Measurements from ENCODE around the gene CDH4.

CDH4 gene

GRCh38 chr20:61628901-61629601, 377.0 kb downstream of the CDH4 start:
- Mint-ChIP-seq H3K4me1 (ENCODE audit: low read depth) (no peaks in the 10 kb centered on the region), H3K36me3 (ENCODE audit: low read depth) (no peaks in the 10 kb centered on the region), H3K9me3 (no peaks in the 10 kb centered on the region), H3K27me3 (no peaks in the 10 kb centered on the region), H3K4me3 (no peak overlapping the region), H3K27ac (no peak overlapping the region)
- intact Hi-C loops (cut with micrococcal nuclease): no loop called here

DNA sequence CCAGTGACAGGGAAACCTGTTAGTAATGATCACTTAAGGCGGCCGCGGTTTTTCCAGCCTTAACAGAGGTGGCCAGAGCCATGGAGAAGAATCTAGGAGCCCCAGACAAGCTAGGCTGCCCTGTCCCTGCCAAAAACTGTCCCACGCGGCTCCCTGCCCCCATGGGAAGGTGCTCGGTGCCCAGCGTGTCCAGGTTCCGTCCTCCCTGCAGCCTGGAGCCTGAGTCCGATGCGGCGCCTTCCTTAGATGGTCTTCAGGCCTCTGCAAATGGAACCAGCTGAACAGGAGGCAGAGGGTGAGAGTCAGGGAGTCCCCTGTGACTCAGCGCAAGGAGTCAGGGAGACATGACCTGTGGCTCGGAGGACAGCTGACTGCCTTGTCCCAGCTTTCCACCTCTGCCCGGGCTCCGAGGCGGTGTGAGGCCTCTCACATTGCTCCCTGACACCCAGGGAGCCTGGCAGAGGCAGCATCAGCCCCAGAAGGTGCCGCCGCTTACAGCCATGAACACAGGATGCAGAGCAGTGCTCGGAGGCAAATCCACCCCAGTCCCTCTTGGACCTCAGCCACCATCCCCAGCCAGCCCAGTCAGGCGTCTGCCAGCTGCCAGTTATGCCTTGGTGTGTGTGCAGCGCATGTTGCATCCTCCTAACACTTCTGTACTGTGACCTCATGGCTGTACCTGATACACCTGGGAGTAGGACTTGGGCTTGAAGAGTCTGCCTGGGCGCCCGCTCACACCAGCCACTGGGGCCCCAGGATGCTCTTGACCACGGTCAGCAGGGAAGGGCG, 377.7 kb downstream of the CDH4 start:
- no peak overlapping the region for H3K27ac Mint-ChIP-seq
- no peaks in the 10 kb centered on the region for H3K27me3 Mint-ChIP-seq
- intact Hi-C loops (cut with micrococcal nuclease): no loop called here
- no peaks in the 10 kb centered on the region for H3K36me3 Mint-ChIP-seq (ENCODE audit: low read depth)
- H3K4me1 Mint-ChIP-seq (ENCODE audit: low read depth): no peaks in the 10 kb centered on the region
- no peaks in the 10 kb centered on the region for H3K9me3 Mint-ChIP-seq
- no peak overlapping the region for H3K4me3 Mint-ChIP-seq

- no peaks in the 10 kb centered on the region for H3K4me1 Mint-ChIP-seq (ENCODE audit: low read depth)
- no peaks in the 10 kb centered on the region for H3K27me3 Mint-ChIP-seq
Measured at GRCh38 chr20:61630391-61630650, 378.3 kb downstream of the CDH4 start.

GRCh38 chr20:61630816-61631215, 378.8 kb downstream of the CDH4 start:
- Mint-ChIP-seq H3K36me3 (ENCODE audit: low read depth) (no peaks in the 10 kb centered on the region), H3K27ac (no peak overlapping the region)
- intact Hi-C loops (cut with micrococcal nuclease): no loop called here

More at GRCh38 chr20:61630391-61630650, 378.3 kb downstream of the CDH4 start:
- no peaks in the 10 kb centered on the region for H3K36me3 Mint-ChIP-seq (ENCODE audit: low read depth)
- no peak overlapping the region for H3K27ac Mint-ChIP-seq
- intact Hi-C loops (cut with micrococcal nuclease): no loop called here
- no peak overlapping the region for H3K4me3 Mint-ChIP-seq
- H3K9me3 Mint-ChIP-seq: no peaks in the 10 kb centered on the region

GRCh38 chr20:61631751-61632150, 379.7 kb downstream of the CDH4 start:
- no peaks in the 10 kb centered on the region for H3K9me3 Mint-ChIP-seq
- H3K4me3 Mint-ChIP-seq: no peak overlapping the region
- no peaks in the 10 kb centered on the region for H3K36me3 Mint-ChIP-seq (ENCODE audit: low read depth)
- intact Hi-C loops (cut with micrococcal nuclease): no loop called here
- H3K27me3 Mint-ChIP-seq: no peaks in the 10 kb centered on the region
- no peak overlapping the region for H3K27ac Mint-ChIP-seq
- no peaks in the 10 kb centered on the region for H3K4me1 Mint-ChIP-seq (ENCODE audit: low read depth)

More at GRCh38 chr20:61630816-61631215, 378.8 kb downstream of the CDH4 start:
- H3K27me3 Mint-ChIP-seq: no peaks in the 10 kb centered on the region
- no peaks in the 10 kb centered on the region for H3K4me1 Mint-ChIP-seq (ENCODE audit: low read depth)
- no peak overlapping the region for H3K4me3 Mint-ChIP-seq
- H3K9me3 Mint-ChIP-seq: no peaks in the 10 kb centered on the region

DNA sequence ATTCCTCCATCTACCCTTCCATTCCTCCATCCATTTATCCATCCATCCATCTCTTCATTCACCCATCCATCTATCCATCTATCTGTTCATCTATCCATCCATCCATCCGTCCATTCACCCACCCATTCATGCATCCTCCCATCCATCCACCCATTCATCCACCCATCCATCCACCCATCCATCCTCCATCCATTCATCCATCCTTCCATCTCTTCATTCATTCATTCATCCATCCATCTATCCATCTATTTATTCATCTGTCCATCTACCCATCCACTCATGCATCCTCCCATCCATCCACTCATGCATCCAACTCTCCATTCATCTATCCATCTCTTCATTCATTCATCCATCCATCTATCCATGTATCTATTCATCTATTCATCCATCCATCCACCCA, 380.9 kb downstream of the CDH4 start:
- H3K4me1 Mint-ChIP-seq (ENCODE audit: low read depth): no peaks in the 10 kb centered on the region
- no peaks in the 10 kb centered on the region for H3K9me3 Mint-ChIP-seq
- no peaks in the 10 kb centered on the region for H3K27me3 Mint-ChIP-seq
- intact Hi-C loops (cut with micrococcal nuclease): no loop called here
- H3K4me3 Mint-ChIP-seq: no peak overlapping the region
- no peak overlapping the region for H3K27ac Mint-ChIP-seq
- H3K36me3 Mint-ChIP-seq (ENCODE audit: low read depth): no peaks in the 10 kb centered on the region

DNA sequence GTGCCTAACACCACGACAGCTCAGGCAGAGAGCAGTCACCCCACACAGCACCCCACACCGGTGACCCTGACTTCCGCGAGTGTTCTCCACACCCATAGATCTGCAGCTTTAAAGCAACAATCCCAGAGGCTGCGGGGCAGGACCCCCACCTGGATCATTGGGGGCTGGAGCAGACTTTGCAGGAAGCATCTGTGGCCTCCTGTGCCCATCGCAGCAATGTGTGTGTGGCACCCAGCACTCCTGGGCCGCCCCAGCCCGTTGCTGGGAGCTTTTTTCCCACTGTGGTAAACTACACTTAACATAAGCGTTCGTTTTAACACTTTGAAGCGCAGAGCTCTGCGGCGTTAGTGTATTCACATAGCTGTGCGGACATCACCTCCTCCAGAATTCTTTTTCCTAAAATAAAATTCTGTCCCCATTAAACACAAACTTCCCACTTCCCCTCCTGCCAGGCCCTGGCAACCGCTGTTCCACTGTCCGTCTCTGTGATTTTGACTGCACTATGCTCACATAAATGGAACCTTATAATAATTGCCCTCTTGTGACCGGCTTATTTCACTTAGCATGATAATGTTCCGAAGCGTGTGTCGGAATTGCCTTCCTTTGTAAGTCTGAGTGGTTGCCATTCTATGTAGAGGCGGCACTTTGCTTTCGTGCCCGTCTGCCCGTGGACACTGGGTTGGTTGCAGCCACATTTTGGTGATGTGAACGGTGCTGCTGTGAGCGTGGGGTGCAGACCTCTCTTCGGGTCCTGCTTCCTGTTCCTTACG, 382.5 kb downstream of the CDH4 start:
- H3K9me3 Mint-ChIP-seq: no peaks in the 10 kb centered on the region
- H3K27me3 Mint-ChIP-seq: no peaks in the 10 kb centered on the region
- H3K36me3 Mint-ChIP-seq (ENCODE audit: low read depth): no peaks in the 10 kb centered on the region
- intact Hi-C loops (cut with micrococcal nuclease): no loop called here
- H3K4me3 Mint-ChIP-seq: no peak overlapping the region
- H3K4me1 Mint-ChIP-seq (ENCODE audit: low read depth): no peaks in the 10 kb centered on the region
- H3K27ac Mint-ChIP-seq: no peak overlapping the region

- intact Hi-C loops (cut with micrococcal nuclease): no loop called here
- Mint-ChIP-seq H3K27me3 (no peaks in the 10 kb centered on the region), H3K27ac (no peak overlapping the region), H3K9me3 (no peaks in the 10 kb centered on the region), H3K4me3 (no peak overlapping the region), H3K36me3 (ENCODE audit: low read depth) (no peaks in the 10 kb centered on the region), H3K4me1 (ENCODE audit: low read depth) (no peaks in the 10 kb centered on the region)
Measured at GRCh38 chr20:61635721-61636455, 383.8 kb downstream of the CDH4 start.

GRCh38 chr20:61636531-61637116, 384.6 kb downstream of the CDH4 start:
- intact Hi-C loops (cut with micrococcal nuclease): no loop called here
- Mint-ChIP-seq H3K4me1 (ENCODE audit: low read depth) (no peaks in the 10 kb centered on the region), H3K9me3 (no peaks in the 10 kb centered on the region), H3K4me3 (no peak overlapping the region), H3K36me3 (ENCODE audit: low read depth) (no peaks in the 10 kb centered on the region), H3K27me3 (no peaks in the 10 kb centered on the region), H3K27ac (no peak overlapping the region)

- Mint-ChIP-seq H3K4me1 (ENCODE audit: low read depth) (no peaks in the 10 kb centered on the region), H3K36me3 (ENCODE audit: low read depth) (no peaks in the 10 kb centered on the region), H3K9me3 (no peaks in the 10 kb centered on the region), H3K27me3 (no peaks in the 10 kb centered on the region), H3K4me3 (no peak overlapping the region), H3K27ac (no peak overlapping the region)
- intact Hi-C loops (cut with micrococcal nuclease): no loop called here
Measured at GRCh38 chr20:61638802-61639585, 386.9 kb downstream of the CDH4 start.

- H3K4me1 Mint-ChIP-seq (ENCODE audit: low read depth): no peaks in the 10 kb centered on the region
- H3K27ac Mint-ChIP-seq: no peak overlapping the region
- H3K4me3 Mint-ChIP-seq: no peak overlapping the region
- no peaks in the 10 kb centered on the region for H3K36me3 Mint-ChIP-seq (ENCODE audit: low read depth)
- no peaks in the 10 kb centered on the region for H3K9me3 Mint-ChIP-seq
- no peaks in the 10 kb centered on the region for H3K27me3 Mint-ChIP-seq
- intact Hi-C loops (cut with micrococcal nuclease): no loop called here
Measured at GRCh38 chr20:61640131-61640870, 388.2 kb downstream of the CDH4 start.

GRCh38 chr20:61640871-61641245, 388.8 kb downstream of the CDH4 start:
- Mint-ChIP-seq H3K27ac (no peak overlapping the region), H3K4me3 (no peak overlapping the region), H3K36me3 (ENCODE audit: low read depth) (no peaks in the 10 kb centered on the region), H3K27me3 (no peaks in the 10 kb centered on the region), H3K4me1 (ENCODE audit: low read depth) (no peaks in the 10 kb centered on the region), H3K9me3 (no peaks in the 10 kb centered on the region)
- intact Hi-C loops (cut with micrococcal nuclease): no loop called here

Data from dendritic cell treated with granulocyte-macrophage colony-stimulating factor and Interleukin-4, amounts not matched to agents 40 ng/mL and 50 ng/mL, for 4 days (primary cell).